ENCODE measurements around the gene HOXD11.

HOXD11 gene

GRCh38 chr2:176151442-176152287 is 44.6 kb downstream of the HOXD11 start, which contains the start of gene HOXD4:
Gene HOXD4 (plus strand): TSS chr2:176151550. CDS start chr2:176151634, 84 bp downstream.
- no peak for DNase-seq

DNA sequence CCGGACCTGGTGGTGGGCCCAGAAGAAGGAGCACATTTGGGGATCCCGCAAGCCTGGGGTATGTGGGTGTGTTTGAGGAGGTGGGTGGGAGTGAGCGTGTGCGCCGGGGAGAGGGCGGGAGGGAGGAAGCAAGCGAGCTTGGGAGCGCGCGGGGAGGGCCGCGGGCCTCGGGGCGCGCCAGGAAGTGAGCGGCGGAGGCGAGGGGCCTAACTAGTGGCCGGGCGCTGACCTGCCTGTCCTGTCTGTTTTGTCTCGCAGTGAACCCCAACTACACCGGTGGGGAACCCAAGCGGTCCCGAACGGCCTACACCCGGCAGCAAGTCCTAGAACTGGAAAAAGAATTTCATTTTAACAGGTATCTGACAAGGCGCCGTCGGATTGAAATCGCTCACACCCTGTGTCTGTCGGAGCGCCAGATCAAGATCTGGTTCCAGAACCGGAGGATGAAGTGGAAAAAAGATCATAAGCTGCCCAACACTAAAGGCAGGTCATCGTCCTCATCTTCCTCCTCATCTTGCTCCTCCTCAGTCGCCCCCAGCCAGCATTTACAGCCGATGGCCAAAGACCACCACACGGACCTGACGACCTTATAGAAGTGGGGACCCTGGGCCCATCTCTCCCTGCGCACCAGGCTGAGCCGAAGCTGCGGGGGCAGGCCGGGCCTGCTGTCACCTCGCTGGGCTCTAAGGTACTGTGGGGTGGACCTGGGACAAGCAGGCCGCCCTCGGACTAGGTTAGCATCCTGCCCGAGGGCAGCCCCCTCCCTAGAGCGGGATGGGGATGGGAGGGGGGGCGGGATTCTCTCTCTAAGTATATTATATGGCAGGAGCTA is 45.5 kb downstream of the HOXD11 start:
- no peak for DNase-seq

DNA sequence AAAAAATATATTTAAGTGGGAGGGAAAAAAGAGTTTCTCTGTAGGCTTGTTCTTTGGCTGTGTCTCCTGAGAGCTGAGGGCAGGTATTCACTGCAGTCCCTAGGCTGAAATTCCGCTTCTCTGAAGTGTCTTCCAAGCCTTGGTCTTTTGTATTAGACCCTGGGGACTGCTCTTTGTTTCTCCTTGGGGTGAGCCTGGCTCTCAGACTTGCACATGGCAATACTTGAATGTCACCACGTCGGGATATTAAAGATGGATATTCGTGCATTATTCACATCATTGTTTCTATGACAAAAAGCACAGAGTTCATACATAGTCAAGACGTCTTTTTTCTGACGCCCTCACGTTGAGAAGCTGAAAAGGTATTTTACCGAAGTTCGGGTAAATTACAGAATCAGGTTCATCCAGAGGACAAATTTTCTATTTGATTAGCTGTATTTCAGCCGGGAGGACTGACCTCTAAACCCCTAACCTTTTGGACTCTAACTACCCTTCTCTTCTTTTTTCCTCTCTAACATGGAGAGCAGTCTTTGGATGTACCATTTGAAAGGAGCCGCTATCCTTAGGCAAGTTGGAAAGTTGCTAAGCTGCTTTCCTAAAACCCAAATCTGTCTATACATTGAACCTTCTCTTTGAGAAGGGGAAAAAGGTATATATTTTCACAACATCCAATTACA is 47.6 kb downstream of the HOXD11 start:
- no peak for DNase-seq

DNA sequence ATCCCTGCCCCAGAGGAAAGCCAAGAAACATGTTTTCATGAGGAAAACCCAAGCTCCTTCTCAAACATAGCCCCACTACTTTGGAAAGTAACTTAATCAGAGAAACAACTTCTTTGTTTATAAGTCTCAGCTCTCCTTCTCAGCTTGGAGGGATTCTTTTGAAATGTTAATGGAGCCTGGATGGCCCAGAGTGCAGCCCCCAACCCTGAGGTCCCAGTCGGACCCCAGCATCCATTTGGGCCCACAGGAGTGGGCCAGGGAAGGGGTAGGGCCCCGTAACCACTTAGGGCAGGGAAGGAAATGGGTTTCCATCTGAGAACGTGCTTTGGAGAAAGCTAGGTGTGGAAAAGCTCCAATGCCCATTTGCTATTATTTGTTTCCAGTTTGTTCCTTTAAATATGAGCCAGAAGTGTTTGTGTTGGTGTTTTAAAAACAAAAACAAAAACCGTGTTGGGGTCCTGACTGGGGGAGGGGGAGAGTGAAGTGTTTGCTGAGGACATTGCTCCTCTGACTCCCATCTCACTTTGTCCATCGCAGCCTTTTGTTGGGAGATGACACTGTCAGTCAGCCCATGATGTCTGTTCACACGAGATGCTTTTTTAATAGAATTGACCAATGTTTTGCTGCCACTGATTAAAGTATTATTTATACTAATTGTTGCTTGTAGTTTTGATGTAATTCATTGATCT is 48.4 kb downstream of the HOXD11 start:
- no peak for DNase-seq

- no peak for DNase-seq
Measured at GRCh38 chr2:176156301-176156806, 49.3 kb downstream of the HOXD11 start.

- peak; percentile 69 for DNase-seq
Measured at GRCh38 chr2:176156807-176157498, 49.9 kb downstream of the HOXD11 start, which contains the start of gene HOXD3. Gene HOXD3 (plus strand): TSS chr2:176157307. CDS start chr2:176169115, 11,808 bp downstream.

DNA sequence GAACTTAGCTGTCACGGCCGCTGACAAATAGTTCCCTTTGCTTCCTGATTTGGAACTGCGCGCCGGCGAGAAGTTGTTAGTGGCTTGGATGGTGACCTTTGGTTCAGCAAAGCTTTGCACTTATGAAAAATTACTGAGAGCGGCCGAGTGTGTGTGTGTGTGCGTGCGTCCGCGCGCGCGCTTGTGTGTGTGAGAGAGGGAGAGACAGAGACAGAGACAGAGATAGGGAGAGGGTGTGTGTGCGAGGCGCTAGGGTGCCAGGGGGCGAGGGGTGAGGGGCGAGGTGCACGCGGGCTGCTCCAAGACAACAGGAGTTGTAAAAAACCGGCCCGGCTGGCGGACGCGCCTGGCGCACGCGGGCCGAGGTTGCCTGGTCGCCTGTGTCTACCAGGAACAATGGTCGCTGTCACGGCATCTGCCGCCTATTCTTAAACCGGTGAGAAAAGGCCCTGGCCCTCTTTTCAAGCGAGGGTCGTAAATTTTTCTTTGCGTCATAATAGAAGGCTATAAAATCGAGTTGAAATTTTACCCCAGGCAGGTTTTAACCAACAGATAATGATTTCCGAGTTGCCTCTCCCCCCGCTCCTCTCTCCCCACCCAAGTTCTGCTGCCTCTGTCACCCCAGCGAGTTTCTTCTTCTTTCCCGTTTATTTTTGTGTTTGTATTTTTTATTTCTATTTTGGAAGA is 50.6 kb downstream of the HOXD11 start:
- DNase-seq = no peak

- DNase-seq = no peak
Measured at GRCh38 chr2:176158186-176158591, 51.1 kb downstream of the HOXD11 start.

DNA sequence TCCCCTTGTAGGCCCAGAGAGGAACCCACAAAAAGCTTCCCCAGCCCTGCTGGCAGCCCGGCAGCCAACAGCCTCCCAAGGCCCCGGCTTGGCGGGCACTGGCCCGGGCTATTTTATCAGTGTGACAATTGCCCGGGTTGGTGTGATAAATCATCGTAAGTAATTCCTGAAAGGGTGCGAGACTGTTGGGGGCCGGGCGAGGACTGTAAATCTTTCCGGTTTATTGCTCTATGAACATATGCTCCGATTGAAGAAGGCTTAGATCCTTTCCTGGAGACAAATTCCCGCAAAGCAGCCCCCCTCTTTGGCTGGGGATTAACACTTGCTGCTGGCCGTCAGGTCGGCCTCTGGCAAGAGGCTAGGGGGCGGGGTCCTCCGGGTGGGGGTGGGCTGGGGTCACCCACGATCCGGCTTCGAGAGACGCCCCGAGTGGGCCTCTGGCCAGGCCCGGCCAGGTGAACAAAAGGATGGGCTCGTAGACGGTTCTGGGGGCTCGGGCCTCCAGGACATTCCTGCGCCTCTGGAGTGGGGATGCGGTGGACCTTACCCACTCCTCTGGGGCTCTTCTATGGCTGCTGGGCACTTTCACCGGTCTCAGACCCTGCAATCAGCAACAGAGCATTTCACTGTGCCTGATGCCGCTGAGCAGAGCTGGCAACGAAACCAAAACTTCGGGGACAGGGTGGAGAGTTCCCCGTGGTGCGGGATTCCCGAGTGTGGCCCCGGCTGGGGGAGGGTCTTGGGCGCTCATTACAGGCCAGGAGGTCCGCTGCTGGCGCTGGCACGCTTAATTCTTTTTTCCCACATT is 52.0 kb downstream of the HOXD11 start:
- DNase-seq = peak; percentile 77

Data from fibroblast of upper back skin (primary cell).